GM18873 (cell line): Measurements from ENCODE around the gene GID8.
A peak's percentile ranks its signal among the peaks of the same experiment; 100 is the strongest.

ENCODE experiments used
- ATAC-seq: cut with Tn5 transposase; IDR thresholded peaks from one replicate; pipeline ENCODE4 v1.9.1; 2021; ENCODE audit warnings: mild to moderate bottlenecking, moderate library complexity, moderate number of reproducible peaks; ENCODE audit not compliant: unreplicated experiment, low FRiP score

GID8 gene

GRCh38 chr20:62940875-62941274 lies 2.9 kb downstream of the GID8 start:
- no peak for ATAC-seq

GRCh38 chr20:62941792-62942191 lies 3.8 kb downstream of the GID8 start:
- ATAC-seq = no peak

- ATAC-seq = no peak
Measured at GRCh38 chr20:62942456-62942855, 4.5 kb downstream of the GID8 start.

GRCh38 chr20:62943396-62943795 lies 5.4 kb downstream of the GID8 start:
- no peak for ATAC-seq

- ATAC-seq = no peak
Measured at GRCh38 chr20:62944184-62944583, 6.2 kb downstream of the GID8 start.

- no peak for ATAC-seq
Measured at GRCh38 chr20:62944746-62945145, 6.8 kb downstream of the GID8 start.

- no peak for ATAC-seq
Measured at GRCh38 chr20:62945771-62946339, 7.9 kb downstream of the GID8 start.

- no peak for ATAC-seq
Measured at GRCh38 chr20:62946918-62947317, 9.0 kb downstream of the GID8 start.

- no peak for ATAC-seq
Measured at GRCh38 chr20:62947532-62948300, 9.8 kb downstream of the GID8 start.

GRCh38 chr20:62949153-62949821 lies 11.3 kb downstream of the GID8 start:
- no peak for ATAC-seq

- ATAC-seq = no peak
Measured at GRCh38 chr20:62949962-62950361, 12.0 kb downstream of the GID8 start.

- no peak for ATAC-seq
Measured at GRCh38 chr20:62950741-62951140, 12.8 kb downstream of the GID8 start.

- ATAC-seq = no peak
Measured at GRCh38 chr20:62951143-62951895, 13.4 kb downstream of the GID8 start.

- ATAC-seq = no peak
Measured at GRCh38 chr20:62951896-62952372, 14.0 kb downstream of the GID8 start.

- no peak for ATAC-seq
Measured at GRCh38 chr20:62952373-62952967, 14.5 kb downstream of the GID8 start, which contains the start of gene SLC17A9. SLC17A9 (plus strand) TSS chr20:62952709; CDS start chr20:62952831, 122 bp downstream.

GRCh38 chr20:62952968-62953838 lies 15.3 kb downstream of the GID8 start:
- ATAC-seq = no peak

GRCh38 chr20:62953839-62954703 lies 16.1 kb downstream of the GID8 start:
- ATAC-seq = peak; percentile 50
